HG02763 (cell line): Measurements from ENCODE around the gene DPF3.

Source experiments
- ATAC-seq: cut with Tn5 transposase; IDR thresholded peaks from one replicate; pipeline ENCODE4 v1.9.1; 2021; ENCODE audit warnings: mild to moderate bottlenecking, moderate library complexity; ENCODE audit not compliant: unreplicated experiment

The DPF3 gene

GRCh38 chr14:72845196-72845595 lies 48.7 kb downstream of the DPF3 start:
- no peak for ATAC-seq

- ATAC-seq: no peak
Measured at GRCh38 chr14:72844524-72844923, 49.4 kb downstream of the DPF3 start.

GRCh38 chr14:72839753-72840607 lies 53.9 kb downstream of the DPF3 start:
- no peak for ATAC-seq

GRCh38 chr14:72839351-72839750 lies 54.5 kb downstream of the DPF3 start:
- ATAC-seq: no peak

GRCh38 chr14:72836085-72836484 lies 57.8 kb downstream of the DPF3 start:
- ATAC-seq: no peak

GRCh38 chr14:72833174-72833573 lies 60.7 kb downstream of the DPF3 start:
- ATAC-seq: no peak

GRCh38 chr14:72830786-72831594 lies 62.9 kb downstream of the DPF3 start:
- ATAC-seq: no peak

- ATAC-seq: no peak
Measured at GRCh38 chr14:72830356-72830755, 63.5 kb downstream of the DPF3 start.

- no peak for ATAC-seq
Measured at GRCh38 chr14:72828604-72829003, 65.3 kb downstream of the DPF3 start.

GRCh38 chr14:72826039-72826438 lies 67.9 kb downstream of the DPF3 start:
- ATAC-seq: no peak

- no peak for ATAC-seq
Measured at GRCh38 chr14:72825486-72825885, 68.4 kb downstream of the DPF3 start.

- no peak for ATAC-seq
Measured at GRCh38 chr14:72824051-72824450, 69.8 kb downstream of the DPF3 start.

GRCh38 chr14:72822946-72823611 lies 70.8 kb downstream of the DPF3 start:
- no peak for ATAC-seq

- no peak for ATAC-seq
Measured at GRCh38 chr14:72818998-72819397, 74.9 kb downstream of the DPF3 start.

GRCh38 chr14:72816287-72816686 lies 77.6 kb downstream of the DPF3 start:
- no peak for ATAC-seq

GRCh38 chr14:72815430-72815829 lies 78.5 kb downstream of the DPF3 start:
- no peak for ATAC-seq

- no peak for ATAC-seq
Measured at GRCh38 chr14:72812292-72812851, 81.5 kb downstream of the DPF3 start.

- no peak for ATAC-seq
Measured at GRCh38 chr14:72810201-72810600, 83.7 kb downstream of the DPF3 start.

- ATAC-seq: no peak
Measured at GRCh38 chr14:72809063-72809462, 84.8 kb downstream of the DPF3 start.

GRCh38 chr14:72808564-72808963 lies 85.3 kb downstream of the DPF3 start:
- ATAC-seq: no peak

GRCh38 chr14:72802588-72802946 lies 91.3 kb downstream of the DPF3 start:
- ATAC-seq: no peak
